Measurements from ENCODE around the gene CD8A.
"Not testable (repeated sequence)": the region's sequence is repeated elsewhere in the genome, so short reads cannot be mapped to it uniquely, and the experiment has no call there.

Gene CD8A

DNA sequence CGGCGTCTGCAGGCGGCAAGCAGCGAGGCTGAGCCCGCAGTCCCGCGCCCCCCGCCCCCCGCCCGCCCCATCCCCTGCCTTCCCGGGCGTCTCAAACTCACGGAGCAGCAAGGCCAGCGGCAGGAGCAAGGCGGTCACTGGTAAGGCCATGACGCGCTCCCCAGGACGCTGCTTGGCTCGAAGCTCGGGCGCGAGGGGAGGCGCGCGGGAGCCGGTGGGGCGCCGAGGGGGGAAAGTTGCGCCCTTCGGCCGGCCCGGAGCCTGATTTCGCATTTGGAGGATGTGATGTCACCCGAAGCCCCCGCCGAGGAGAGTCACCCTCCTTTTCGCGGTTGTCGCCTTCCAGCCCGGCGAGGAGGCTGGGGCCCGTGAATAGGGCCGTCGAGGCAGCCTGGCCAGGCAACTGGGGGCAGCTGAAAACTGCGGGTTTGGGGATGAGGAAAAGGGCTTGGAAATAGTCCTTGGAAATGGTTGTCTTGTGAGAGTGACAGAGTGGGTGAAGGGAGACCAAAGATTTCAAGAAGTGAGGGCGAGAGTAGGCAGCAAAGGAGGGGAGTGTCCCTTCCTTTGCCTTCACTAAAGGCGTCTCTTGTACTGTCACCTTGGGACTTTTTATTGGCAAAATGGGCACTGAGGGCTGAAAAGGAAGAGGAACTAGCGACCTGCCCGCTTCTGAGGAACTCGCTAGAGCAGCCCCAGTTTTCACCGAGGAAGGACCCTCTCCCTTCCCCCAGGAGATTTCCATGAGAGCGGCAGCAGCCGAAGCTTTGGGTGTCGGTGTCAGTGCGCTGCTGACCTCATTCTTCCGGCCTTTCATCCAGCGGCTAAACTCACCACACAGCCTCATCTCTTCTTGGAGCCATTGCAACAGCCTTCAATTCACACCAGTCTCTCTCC, at the start of gene CD8A:
Gene CD8A (minus strand): TSS at position 238 of the 897 bp plus-strand sequence. CDS start 88 bp downstream, at position 150.
- peaks cover 40 to 50% of the 10 kb centered on the region in 2 donors for H3K27me3 ChIP-seq (ENCODE audit: control insufficient read depth in 1 of 2, insufficient read depth in 2 of 2, low read length in 2 of 2)
- no peaks in the 10 kb centered on the region for H3K9me3 ChIP-seq (ENCODE audit: low read length)
- no peak within 1 kb of the TSS for H3K27ac ChIP-seq (ENCODE audit: low read depth, low read length)
- H3K4me1 ChIP-seq (ENCODE audit: insufficient read depth, low read length) = peaks cover 12% of the 10 kb centered on the region
- no peak within 1 kb of the TSS for H3K9ac ChIP-seq (ENCODE audit: low read length)
- peak within 1 kb of the TSS; percentile 14 to 35 for H3K4me3 ChIP-seq (ENCODE audit: low read depth in 1 of 2, low read length in 2 of 2)
- no peaks in the 10 kb centered on the region for H3K36me3 ChIP-seq (ENCODE audit: insufficient read depth, low read length)

DNA sequence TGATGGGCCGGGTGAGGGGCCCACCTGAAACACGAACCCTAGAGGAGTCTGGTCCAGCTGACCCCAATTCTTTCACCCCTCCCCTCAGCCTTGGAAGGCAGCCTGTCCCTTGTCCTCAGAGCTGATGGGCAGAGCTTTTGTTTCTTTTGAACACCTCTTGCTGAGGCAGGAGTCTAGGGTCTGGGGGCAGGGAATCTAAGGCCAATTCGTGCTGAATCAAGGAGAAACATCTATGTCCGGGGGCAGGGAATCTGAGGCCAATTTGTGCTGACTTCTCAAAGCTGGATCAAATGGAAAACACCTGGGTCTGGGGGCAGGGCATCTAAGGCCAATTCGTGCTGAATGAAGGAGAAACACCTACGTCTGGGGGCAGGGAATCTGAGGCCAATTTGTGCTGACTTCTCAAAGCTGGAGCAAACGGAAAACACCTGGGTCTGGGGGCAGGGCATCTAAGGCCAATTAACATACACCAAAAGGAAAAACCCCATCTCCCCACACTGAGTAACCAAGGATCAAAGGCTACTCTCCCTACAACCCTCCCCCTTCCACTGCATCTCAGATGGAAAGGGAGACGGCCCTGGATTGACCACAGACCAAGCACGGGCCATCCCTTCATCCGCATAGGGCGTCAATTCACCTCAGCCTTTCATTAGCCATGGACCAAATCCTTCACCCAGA, 49.3 kb upstream of the CD8A start:
- H3K9me3 ChIP-seq (ENCODE audit: low read length); H3K27ac ChIP-seq (ENCODE audit: low read depth, low read length); H3K4me1 ChIP-seq (ENCODE audit: insufficient read depth, low read length); H3K27me3 ChIP-seq (ENCODE audit: control insufficient read depth in 1 of 2, insufficient read depth in 2 of 2, low read length in 2 of 2); H3K4me3 ChIP-seq (ENCODE audit: low read depth in 1 of 2, low read length in 2 of 2); H3K9ac ChIP-seq (ENCODE audit: low read length); H3K36me3 ChIP-seq (ENCODE audit: insufficient read depth, low read length): not testable (repeated sequence)

DNA sequence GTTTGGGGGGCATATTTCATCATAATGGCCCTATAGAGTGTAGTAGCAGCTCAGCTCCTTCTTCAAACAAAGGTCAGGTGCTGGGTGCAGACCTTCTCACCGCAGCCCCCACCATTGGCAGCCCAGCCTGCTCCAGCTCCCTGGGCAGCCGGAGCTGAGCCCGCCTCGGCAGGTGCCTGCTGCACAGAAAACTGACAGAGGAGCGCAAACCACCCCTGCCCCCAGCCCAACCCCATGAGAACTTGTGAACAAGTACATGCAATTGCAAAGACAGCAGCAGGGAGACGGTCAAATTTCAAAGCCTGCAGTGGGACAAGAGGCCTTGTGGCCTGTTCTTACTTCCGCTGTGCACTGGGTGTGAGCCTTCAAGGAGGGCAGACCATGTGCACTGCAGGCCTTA, 48.7 kb upstream of the CD8A start:
- H3K27me3 ChIP-seq (ENCODE audit: control insufficient read depth in 1 of 2, insufficient read depth in 2 of 2, low read length in 2 of 2); H3K4me3 ChIP-seq (ENCODE audit: low read depth in 1 of 2, low read length in 2 of 2); H3K9me3 ChIP-seq (ENCODE audit: low read length); H3K9ac ChIP-seq (ENCODE audit: low read length); H3K36me3 ChIP-seq (ENCODE audit: insufficient read depth, low read length); H3K27ac ChIP-seq (ENCODE audit: low read depth, low read length); H3K4me1 ChIP-seq (ENCODE audit: insufficient read depth, low read length): not testable (repeated sequence)

DNA sequence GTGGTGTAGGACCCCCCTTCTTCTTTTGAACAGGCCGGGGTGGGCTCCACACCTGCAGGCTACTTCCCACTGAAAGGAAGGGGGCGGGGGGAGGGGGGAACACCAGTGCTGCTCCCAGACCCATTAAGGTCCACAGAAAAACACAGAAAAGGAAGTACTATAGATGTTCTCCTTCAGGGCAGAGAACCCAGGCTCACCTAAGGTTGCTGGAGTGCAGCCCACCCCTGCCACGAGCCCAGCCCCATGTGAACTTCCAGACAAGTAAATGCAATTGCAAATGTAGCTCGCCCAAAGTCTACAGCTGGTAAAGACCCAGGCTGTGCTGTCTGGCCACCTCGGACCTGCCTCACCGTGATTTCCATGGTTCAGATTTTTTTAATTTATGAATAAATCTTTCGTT, 47.0 kb upstream of the CD8A start:
- H3K9me3 ChIP-seq (ENCODE audit: low read length); H3K27me3 ChIP-seq (ENCODE audit: control insufficient read depth in 1 of 2, insufficient read depth in 2 of 2, low read length in 2 of 2); H3K27ac ChIP-seq (ENCODE audit: low read depth, low read length); H3K4me1 ChIP-seq (ENCODE audit: insufficient read depth, low read length); H3K36me3 ChIP-seq (ENCODE audit: insufficient read depth, low read length); H3K4me3 ChIP-seq (ENCODE audit: low read depth in 1 of 2, low read length in 2 of 2); H3K9ac ChIP-seq (ENCODE audit: low read length): not testable (repeated sequence)

DNA sequence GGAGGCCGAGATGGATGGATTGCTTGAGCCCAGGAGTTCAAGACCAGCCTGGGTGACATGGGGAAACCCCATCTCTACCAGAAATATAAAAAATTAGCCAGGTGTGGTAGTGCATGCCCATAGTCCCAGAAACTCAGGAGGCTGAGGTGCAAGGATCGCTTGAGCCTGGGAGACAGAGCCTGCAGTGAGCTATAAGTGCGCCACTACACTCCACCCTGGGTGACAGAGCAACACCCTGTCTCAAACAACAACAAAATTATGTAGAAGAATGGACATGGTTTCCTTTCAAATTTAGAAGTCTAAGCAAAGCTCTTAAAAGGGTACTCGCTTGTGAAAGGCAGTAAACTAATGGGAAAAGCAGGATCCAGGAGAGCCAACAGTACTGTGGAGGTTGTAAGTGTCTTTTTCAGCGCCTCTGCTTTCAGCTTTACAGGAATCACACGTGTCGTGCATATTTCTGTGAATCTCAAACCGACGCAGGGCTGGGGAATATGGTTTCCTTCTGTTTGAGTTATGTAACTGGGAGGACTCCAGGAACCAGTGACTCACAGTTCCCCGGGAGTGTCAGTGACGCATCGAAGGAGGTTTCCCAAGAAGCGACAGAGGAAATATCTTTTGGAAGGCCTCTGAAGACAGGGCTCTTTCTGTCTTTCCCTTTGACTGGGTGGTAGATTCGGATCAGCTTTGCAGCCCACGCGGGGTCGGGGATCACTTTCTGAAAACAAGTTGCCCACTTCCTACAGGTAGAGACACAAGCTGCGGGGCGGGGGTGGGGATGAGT, 46.4 kb upstream of the CD8A start:
- H3K4me3 ChIP-seq (ENCODE audit: low read depth in 1 of 2, low read length in 2 of 2) = peak overlapping the region in 1 of 2 donors; percentile 27
- not testable (repeated sequence) for H3K4me1 ChIP-seq (ENCODE audit: insufficient read depth, low read length); H3K36me3 ChIP-seq (ENCODE audit: insufficient read depth, low read length); H3K9ac ChIP-seq (ENCODE audit: low read length); H3K27ac ChIP-seq (ENCODE audit: low read depth, low read length); H3K9me3 ChIP-seq (ENCODE audit: low read length); H3K27me3 ChIP-seq (ENCODE audit: control insufficient read depth in 1 of 2, insufficient read depth in 2 of 2, low read length in 2 of 2)

DNA sequence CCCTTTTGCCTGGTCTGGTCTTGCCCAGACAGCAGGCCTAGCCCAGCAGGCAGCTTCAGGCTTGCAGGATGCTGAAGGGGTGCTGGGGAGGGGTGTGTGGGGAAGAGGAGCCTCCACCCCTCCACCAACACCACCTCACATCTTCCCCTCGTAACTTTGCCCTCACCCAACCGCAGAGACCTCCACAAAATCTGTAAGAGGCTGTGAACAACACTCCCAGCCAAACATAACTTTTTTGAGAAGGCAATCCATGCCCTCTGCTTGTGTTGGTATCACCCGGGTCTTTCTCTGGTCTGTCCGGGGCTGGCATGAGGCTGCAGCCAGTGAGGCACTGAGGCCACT, 44.8 kb upstream of the CD8A start:
- not testable (repeated sequence) for H3K4me1 ChIP-seq (ENCODE audit: insufficient read depth, low read length); H3K4me3 ChIP-seq (ENCODE audit: low read depth in 1 of 2, low read length in 2 of 2); H3K27me3 ChIP-seq (ENCODE audit: control insufficient read depth in 1 of 2, insufficient read depth in 2 of 2, low read length in 2 of 2); H3K9ac ChIP-seq (ENCODE audit: low read length); H3K27ac ChIP-seq (ENCODE audit: low read depth, low read length); H3K9me3 ChIP-seq (ENCODE audit: low read length); H3K36me3 ChIP-seq (ENCODE audit: insufficient read depth, low read length)

DNA sequence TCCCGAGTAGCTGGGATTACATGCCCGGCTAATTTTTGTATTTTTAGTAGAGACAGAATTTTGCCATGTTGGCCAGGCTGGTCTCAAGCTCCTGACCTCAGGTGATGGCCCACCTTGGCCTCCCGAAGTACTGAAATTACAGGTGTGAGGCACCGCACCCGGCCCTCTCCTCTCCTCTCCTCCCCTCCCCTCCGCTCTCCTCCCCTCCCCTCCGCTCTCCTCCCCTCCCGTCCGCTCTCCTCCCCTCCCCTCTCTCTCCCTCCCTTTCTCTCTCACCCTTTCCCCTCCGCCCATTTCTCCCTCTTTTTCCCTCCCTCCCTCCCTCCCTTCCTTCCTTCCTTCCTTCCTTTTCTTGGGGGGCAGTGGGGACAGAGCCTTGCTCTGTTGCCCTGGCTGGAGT, 42.6 kb upstream of the CD8A start:
- no peaks in the 10 kb centered on the region for H3K4me1 ChIP-seq (ENCODE audit: insufficient read depth, low read length)
- H3K27me3 ChIP-seq (ENCODE audit: control insufficient read depth in 1 of 2, insufficient read depth in 2 of 2, low read length in 2 of 2) = no peaks in the 10 kb centered on the region

DNA sequence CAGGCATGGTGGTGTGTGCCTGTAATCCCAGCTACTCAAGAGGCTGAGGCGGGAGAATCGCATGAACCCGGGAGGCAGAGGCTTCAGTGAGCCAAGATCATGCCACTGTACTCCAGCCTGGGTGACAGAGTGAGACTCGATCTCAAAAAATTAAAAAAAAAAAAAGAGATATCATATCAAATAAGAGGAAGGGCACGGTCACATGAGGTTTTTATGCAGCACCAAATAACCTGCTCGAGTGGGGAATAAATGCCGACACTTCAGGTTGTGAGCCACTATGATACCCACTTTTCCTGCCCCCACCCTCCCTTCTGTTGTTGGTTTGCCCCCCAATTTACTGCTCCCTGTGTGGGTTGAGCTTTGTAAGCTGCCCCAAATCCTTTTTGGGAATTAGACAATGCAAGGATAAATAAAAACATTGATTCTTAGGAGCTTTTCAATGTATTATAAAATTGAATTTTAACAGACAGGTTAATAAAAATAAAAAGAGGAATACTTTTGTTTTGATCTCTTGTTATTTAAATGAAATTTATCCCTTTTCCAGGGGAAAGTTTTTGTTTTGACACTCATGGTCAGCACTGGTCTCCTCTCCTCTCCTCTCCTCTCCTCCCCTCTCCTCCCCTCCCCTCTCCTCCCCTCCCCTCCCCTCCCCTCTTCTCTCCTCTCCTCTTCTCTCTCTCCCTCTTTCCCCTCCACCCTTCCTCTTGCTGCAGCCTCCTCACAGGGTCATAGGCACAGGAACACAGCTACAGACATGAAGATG, 41.8 kb upstream of the CD8A start:
- Histone ChIP-seq H3K27me3 (ENCODE audit: control insufficient read depth in 1 of 2, insufficient read depth in 2 of 2, low read length in 2 of 2) (no peaks in the 10 kb centered on the region), H3K27ac (ENCODE audit: low read depth, low read length) (no peak overlapping the region), H3K9ac (ENCODE audit: low read length) (no peak overlapping the region), H3K9me3 (ENCODE audit: low read length) (no peaks in the 10 kb centered on the region), H3K4me1 (ENCODE audit: insufficient read depth, low read length) (no peaks in the 10 kb centered on the region), H3K36me3 (ENCODE audit: insufficient read depth, low read length) (no peaks in the 10 kb centered on the region), H3K4me3 (ENCODE audit: low read depth in 1 of 2, low read length in 2 of 2) (no peak overlapping the region)

More for the DNA sequence above, 42.6 kb upstream of the CD8A start:
- H3K9me3 ChIP-seq (ENCODE audit: low read length) = no peaks in the 10 kb centered on the region
- no peak overlapping the region for H3K4me3 ChIP-seq (ENCODE audit: low read depth in 1 of 2, low read length in 2 of 2)
- H3K36me3 ChIP-seq (ENCODE audit: insufficient read depth, low read length) = no peaks in the 10 kb centered on the region
- H3K27ac ChIP-seq (ENCODE audit: low read depth, low read length) = no peak overlapping the region
- H3K9ac ChIP-seq (ENCODE audit: low read length) = no peak overlapping the region

DNA sequence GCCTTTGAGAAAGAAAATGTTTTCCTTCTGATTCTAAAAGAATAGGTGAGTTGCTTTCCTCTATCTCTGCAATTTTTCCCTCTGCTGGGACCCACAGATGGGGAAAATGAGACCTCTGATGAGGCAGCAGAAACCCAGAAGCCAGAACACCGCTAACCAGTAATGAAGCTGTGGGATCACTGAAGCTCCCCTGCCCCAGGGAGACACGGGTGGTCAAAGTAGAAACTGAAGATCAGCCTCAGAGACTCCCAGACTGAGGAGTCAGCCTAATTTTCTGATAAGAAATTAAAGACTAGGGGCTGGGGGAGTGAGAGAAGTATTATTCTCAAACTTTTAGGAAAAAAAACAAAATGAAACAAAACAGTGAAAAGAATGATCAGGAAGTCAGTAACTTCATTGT, 40.8 kb upstream of the CD8A start:
- no peaks in the 10 kb centered on the region for H3K9me3 ChIP-seq (ENCODE audit: low read length)
- no peak overlapping the region for H3K4me3 ChIP-seq (ENCODE audit: low read depth in 1 of 2, low read length in 2 of 2)
- H3K4me1 ChIP-seq (ENCODE audit: insufficient read depth, low read length) = no peaks in the 10 kb centered on the region
- H3K36me3 ChIP-seq (ENCODE audit: insufficient read depth, low read length) = no peaks in the 10 kb centered on the region
- no peak overlapping the region for H3K27ac ChIP-seq (ENCODE audit: low read depth, low read length)
- H3K27me3 ChIP-seq (ENCODE audit: control insufficient read depth in 1 of 2, insufficient read depth in 2 of 2, low read length in 2 of 2) = no peaks in the 10 kb centered on the region
- no peak overlapping the region for H3K9ac ChIP-seq (ENCODE audit: low read length)

DNA sequence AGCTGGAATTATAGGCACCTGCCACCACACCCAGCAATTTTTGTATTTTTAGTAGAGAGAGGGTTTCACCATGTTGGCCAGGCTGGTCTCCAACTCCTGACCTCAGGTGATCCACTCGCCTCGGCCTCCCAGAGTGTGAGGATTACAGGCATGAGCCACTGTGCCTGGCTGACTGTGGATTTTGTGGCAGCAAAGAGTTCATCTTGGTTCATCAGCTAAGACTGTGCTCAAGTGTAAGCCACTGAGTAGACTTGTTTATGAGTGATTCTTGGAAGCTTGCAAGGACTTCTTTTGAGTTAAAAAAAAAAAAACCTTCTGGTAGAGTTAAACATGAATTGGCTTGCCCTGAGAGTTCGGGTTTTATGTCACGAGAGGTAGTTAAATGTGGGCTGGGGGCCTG, 36.2 kb upstream of the CD8A start:
- no peak overlapping the region for H3K27ac ChIP-seq (ENCODE audit: low read depth, low read length)
- no peak overlapping the region for H3K9ac ChIP-seq (ENCODE audit: low read length)
- H3K4me3 ChIP-seq (ENCODE audit: low read depth in 1 of 2, low read length in 2 of 2) = no peak overlapping the region
- H3K9me3 ChIP-seq (ENCODE audit: low read length) = peaks cover 4% of the 10 kb centered on the region
- H3K4me1 ChIP-seq (ENCODE audit: insufficient read depth, low read length) = no peaks in the 10 kb centered on the region
- no peaks in the 10 kb centered on the region for H3K36me3 ChIP-seq (ENCODE audit: insufficient read depth, low read length)
- no peaks in the 10 kb centered on the region for H3K27me3 ChIP-seq (ENCODE audit: control insufficient read depth in 1 of 2, insufficient read depth in 2 of 2, low read length in 2 of 2)

All from muscle layer of colon (tissue), 2 donors.